CD4-positive, alpha-beta memory T cell (primary cell): ENCODE measurements around the gene UBASH3B. TPM values are rescaled to one million over a fixed set of nuclear protein-coding genes. Genes with fewer than 3 reads are reported as not detected.

Source experiments
- CTCF ChIA-PET: fragments of 350-600 bp; sonication (Branson Sonifier 250); formaldehyde crosslinking; loops from one replicate; lab custom pipeline; 2021; ENCODE audit warnings: inconsistent platforms; ENCODE audit not compliant: partially characterized antibody; lab: Charles Lee
- POLR2A ChIA-PET: fragments of 350-600 bp; sonication (Branson Sonifier 250); formaldehyde crosslinking; loops from one replicate; lab custom pipeline; 2021; ENCODE audit not compliant: partially characterized antibody; lab: Charles Lee
- DNase-seq, 5 donors: peaks; one replicate each; pipeline versions ENCODE4 v3.0.0 to v3.0.0-alpha.2; 2020 to 2022; ENCODE audit warnings: mixed read lengths in 1 of 5
- H3K27ac ChIP-seq: one replicate; pipeline ENCODE4 v1.7.0; 2013; ENCODE audit warnings: low read depth, low read length
- H3K27me3 ChIP-seq: 2 replicates; pipeline ENCODE4 v1.7.0; 2013; ENCODE audit warnings: mild to moderate bottlenecking, low read length, moderate library complexity; ENCODE audit not compliant: insufficient read depth
- H3K36me3 ChIP-seq: 2 replicates; pipeline ENCODE4 v1.7.0; 2013; ENCODE audit warnings: mild to moderate bottlenecking, low read length, moderate library complexity; ENCODE audit not compliant: insufficient read depth
- H3K4me1 ChIP-seq: 2 replicates; pipeline ENCODE4 v1.7.0; 2013; ENCODE audit warnings: mild to moderate bottlenecking, low read length, moderate library complexity; ENCODE audit not compliant: insufficient read depth
- H3K4me3 ChIP-seq, 2 donors: one replicate each; pipeline ENCODE4 v1.7.0; 2013; ENCODE audit warnings: low read length in 2 of 2, mild to moderate bottlenecking in 1 of 2
- H3K9me3 ChIP-seq, 2 donors: one replicate each; pipeline ENCODE4 v1.7.0; 2013; ENCODE audit warnings: low read length in 2 of 2, control low read depth in 1 of 2; ENCODE audit not compliant: control insufficient read depth in 1 of 2
- H3K27ac Mint-ChIP-seq, 7 donors: one replicate each; pipeline ENCODE4 v1.8.0; 2020 to 2021; ENCODE audit warnings: mixed read lengths in 7 of 7, mild to moderate bottlenecking in 6 of 7, inconsistent platforms in 3 of 7, moderate library complexity in 3 of 7
- H3K27me3 Mint-ChIP-seq, 2 donors: one replicate each; pipeline ENCODE4 v1.8.0; 2020 to 2021; ENCODE audit warnings: mixed read lengths in 2 of 2
- H3K36me3 Mint-ChIP-seq, 2 donors: one replicate each; pipeline ENCODE4 v1.8.0; 2020 to 2021; ENCODE audit warnings: mixed read lengths in 2 of 2, inconsistent platforms in 1 of 2, mild to moderate bottlenecking in 1 of 2
- H3K4me1 Mint-ChIP-seq, 4 donors: one replicate each; pipeline ENCODE4 v1.8.0; 2020 to 2021; ENCODE audit warnings: mixed read lengths in 4 of 4, mild to moderate bottlenecking in 1 of 4
- H3K4me3 Mint-ChIP-seq, 8 donors: one replicate each; pipeline ENCODE4 v1.8.0; 2020 to 2021; ENCODE audit warnings: mixed read lengths in 8 of 8, mild to moderate bottlenecking in 7 of 8, moderate library complexity in 6 of 8, inconsistent platforms in 3 of 8
- H3K9me3 Mint-ChIP-seq, 8 donors: one replicate each; pipeline ENCODE4 v1.8.0; 2020 to 2021; ENCODE audit warnings: mixed read lengths in 8 of 8, mild to moderate bottlenecking in 5 of 8, inconsistent platforms in 3 of 8, moderate library complexity in 1 of 8
- intact Hi-C: fragments of 100-400 bp; cut with micrococcal nuclease; formaldehyde crosslinking; loops from one replicate; pipeline ENCODE4 v1.15.1; 2023
- polyA plus RNA-seq, 2 donors: library from polyadenylated mRNA; unstranded; fragments of 300-500 nt; fragmentation: Illumina TruSeq; gene quantifications; one replicate each; pipeline ENCODE4 v1.2.3, GENCODE V29; 2021
- total RNA-seq, 2 experiments: library from RNA; stranded (reverse); gene quantifications; one replicate each; pipeline ENCODE4 v1.2.3, GENCODE V29; 2021

The UBASH3B gene
- total and polyA plus RNA-seq, 4 experiments from 2014 or later = 6.7 to 30.9 (median 20.2) TPM

DNA sequence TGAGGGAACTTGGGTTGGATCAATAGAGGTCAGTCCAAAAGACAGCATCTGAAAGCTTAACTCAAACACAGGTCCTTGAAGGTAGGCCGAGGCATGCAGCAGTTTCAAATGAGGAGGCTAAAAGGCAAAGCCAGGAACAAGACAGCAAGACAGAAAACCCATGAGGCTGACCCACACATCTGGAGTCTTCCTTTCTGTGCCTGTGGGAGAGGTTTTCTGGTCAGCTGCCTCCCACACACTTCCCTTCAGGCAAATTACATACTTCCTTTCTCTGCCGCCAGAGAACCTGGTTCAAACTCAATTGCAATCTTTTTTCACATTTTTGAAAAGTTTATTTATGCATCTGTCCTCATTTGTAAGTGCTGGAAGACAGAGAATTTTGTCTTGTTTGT lies 153.0 kb downstream of the UBASH3B start:
- no peaks in the 10 kb centered on the region for H3K27me3 Mint-ChIP-seq
- H3K9me3 Mint-ChIP-seq = no peaks in the 10 kb centered on the region
- peaks cover 9% of the 10 kb centered on the region for H3K4me1 ChIP-seq
- H3K27ac ChIP-seq = no peak overlapping the region
- H3K9me3 ChIP-seq = no peaks in the 10 kb centered on the region
- peak overlapping the region in 6 of 7 donors; percentile 17 to 73 (median 46) for H3K27ac Mint-ChIP-seq
- CTCF ChIA-PET = interaction anchor here (0.8 to 3.3 kb wide), 8 partner anchors 9 to 55 kb away, joined by 3 to 15 read pairs (median 4); no protein-coding TSS in a partner anchor
- peaks cover 10% of the 10 kb centered on the region for H3K36me3 ChIP-seq
- no peak for DNase-seq
- POLR2A ChIA-PET = interaction anchor here (0.7 kb wide), 1 partner anchor 65 kb away, joined by 3 read pairs; no protein-coding TSS in a partner anchor
- no peaks in the 10 kb centered on the region for H3K27me3 ChIP-seq
- intact Hi-C loops = no loop called here
- H3K36me3 Mint-ChIP-seq = peaks cover 45 to 63% of the 10 kb centered on the region in 2 donors
- no peak overlapping the region for H3K4me3 ChIP-seq
- peaks cover 15 to 23% (median 19%) of the 10 kb centered on the region in 4 donors for H3K4me1 Mint-ChIP-seq
- H3K4me3 Mint-ChIP-seq = no peak overlapping the region

- POLR2A ChIA-PET = no interaction called here
- no peak overlapping the region for H3K4me3 ChIP-seq
- H3K36me3 ChIP-seq = no peaks in the 10 kb centered on the region
- no peaks in the 10 kb centered on the region for H3K27me3 Mint-ChIP-seq
- H3K4me1 ChIP-seq = peaks cover 9% of the 10 kb centered on the region
- no peak overlapping the region for H3K27ac ChIP-seq
- no peak for DNase-seq
- CTCF ChIA-PET = interaction anchor here (1.8 to 3.3 kb wide), 2 partner anchors 13 to 43 kb away, joined by 6 to 15 read pairs; no protein-coding TSS in a partner anchor
- H3K4me3 Mint-ChIP-seq = no peak overlapping the region
- H3K27me3 ChIP-seq = no peaks in the 10 kb centered on the region
- H3K9me3 Mint-ChIP-seq = no peaks in the 10 kb centered on the region
- no peak overlapping the region for H3K27ac Mint-ChIP-seq
- peaks cover 33 to 52% of the 10 kb centered on the region in 2 donors for H3K36me3 Mint-ChIP-seq
- no peaks in the 10 kb centered on the region for H3K9me3 ChIP-seq
- intact Hi-C loops = loop anchor here (5.0 kb wide), 1 partner anchor 42 kb away; no protein-coding TSS in a partner anchor
- H3K4me1 Mint-ChIP-seq = peaks cover 15 to 23% (median 19%) of the 10 kb centered on the region in 4 donors
Observed at GRCh38 chr11:122809866-122810265, 154.3 kb downstream of the UBASH3B start.

DNA sequence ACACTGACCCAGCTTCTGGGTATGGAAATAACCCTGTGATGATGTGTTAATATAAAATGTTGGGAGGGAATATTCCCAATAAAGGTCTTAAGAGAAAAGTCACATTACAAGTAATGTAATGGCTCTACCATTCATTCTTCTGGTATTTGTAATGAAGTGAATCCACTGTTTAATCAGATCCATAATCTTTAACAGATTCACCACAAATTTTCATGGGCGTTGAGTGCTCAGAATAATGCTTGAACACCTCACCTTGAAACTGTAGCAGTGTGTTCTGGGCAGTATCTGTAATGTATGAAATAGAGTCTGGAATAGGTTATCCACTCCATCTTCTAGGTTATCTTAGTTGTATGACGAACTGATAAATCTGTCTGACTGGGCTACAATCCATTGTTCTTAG lies 156.2 kb downstream of the UBASH3B start:
- intact Hi-C loops = loop anchor here (5.0 kb wide), 1 partner anchor 41 kb away; no protein-coding TSS in a partner anchor
- Histone ChIP-seq H3K27ac (no peak overlapping the region), H3K27me3 (no peaks in the 10 kb centered on the region), H3K9me3 (no peaks in the 10 kb centered on the region), H3K4me1 (peaks cover 9% of the 10 kb centered on the region), H3K4me3 (no peak overlapping the region), H3K36me3 (no peaks in the 10 kb centered on the region)
- Mint-ChIP-seq H3K27me3 (no peaks in the 10 kb centered on the region), H3K9me3 (peaks cover 0 to under 1% (median 0%) of the 10 kb centered on the region in 8 donors), H3K4me1 (peaks cover 15 to 23% (median 19%) of the 10 kb centered on the region in 4 donors), H3K4me3 (no peak overlapping the region), H3K36me3 (peaks cover 30 to 40% of the 10 kb centered on the region in 2 donors), H3K27ac (peak overlapping the region in 2 of 7 donors; percentile 4 to 27)
- DNase-seq = no peak
- ChIA-PET POLR2A (interaction anchor here (1.2 kb wide), 1 partner anchor 42 kb away, joined by 3 read pairs; no protein-coding TSS in a partner anchor), CTCF (no interaction called here)

DNA sequence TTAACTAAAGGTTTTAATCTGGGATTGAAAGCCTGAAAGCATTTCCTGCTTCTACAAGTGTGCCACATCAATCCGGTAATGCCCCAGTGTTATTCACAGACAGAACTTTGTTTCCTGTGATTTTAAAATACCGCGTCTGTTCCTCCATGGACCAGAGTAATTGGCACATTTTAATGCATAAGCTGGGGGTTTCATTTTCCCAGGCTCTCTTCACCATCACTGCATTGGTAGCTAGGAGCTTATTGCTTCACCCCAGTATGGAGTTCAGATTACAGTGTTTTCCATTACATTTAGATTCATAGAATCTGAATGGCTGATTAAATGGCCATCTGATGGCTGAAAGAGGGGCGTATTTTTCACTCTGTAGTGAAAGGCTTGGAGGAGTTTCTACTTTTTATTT lies 157.1 kb downstream of the UBASH3B start:
- Histone ChIP-seq H3K9me3 (no peaks in the 10 kb centered on the region), H3K4me1 (peaks cover 9% of the 10 kb centered on the region), H3K36me3 (no peaks in the 10 kb centered on the region), H3K4me3 (no peak overlapping the region), H3K27me3 (no peaks in the 10 kb centered on the region), H3K27ac (no peak overlapping the region)
- no peaks in the 10 kb centered on the region for H3K27me3 Mint-ChIP-seq
- H3K36me3 Mint-ChIP-seq = peaks cover 24 to 38% of the 10 kb centered on the region in 2 donors
- POLR2A ChIA-PET = interaction anchor here (1.2 kb wide), 1 partner anchor 41 kb away, joined by 3 read pairs; no protein-coding TSS in a partner anchor
- CTCF ChIA-PET = interaction anchor here (1.7 to 4.4 kb wide), 2 partner anchors 31 to 40 kb away, joined by 3 to 52 read pairs; no protein-coding TSS in a partner anchor
- H3K4me1 Mint-ChIP-seq = peaks cover 15 to 23% (median 19%) of the 10 kb centered on the region in 4 donors
- intact Hi-C loops = loop anchor here (5.0 kb wide), 1 partner anchor 40 kb away; no protein-coding TSS in a partner anchor
- peaks cover 0 to 4% (median 0%) of the 10 kb centered on the region in 8 donors for H3K9me3 Mint-ChIP-seq
- DNase-seq = no peak
- no peak overlapping the region for H3K27ac Mint-ChIP-seq
- H3K4me3 Mint-ChIP-seq = no peak overlapping the region

DNA sequence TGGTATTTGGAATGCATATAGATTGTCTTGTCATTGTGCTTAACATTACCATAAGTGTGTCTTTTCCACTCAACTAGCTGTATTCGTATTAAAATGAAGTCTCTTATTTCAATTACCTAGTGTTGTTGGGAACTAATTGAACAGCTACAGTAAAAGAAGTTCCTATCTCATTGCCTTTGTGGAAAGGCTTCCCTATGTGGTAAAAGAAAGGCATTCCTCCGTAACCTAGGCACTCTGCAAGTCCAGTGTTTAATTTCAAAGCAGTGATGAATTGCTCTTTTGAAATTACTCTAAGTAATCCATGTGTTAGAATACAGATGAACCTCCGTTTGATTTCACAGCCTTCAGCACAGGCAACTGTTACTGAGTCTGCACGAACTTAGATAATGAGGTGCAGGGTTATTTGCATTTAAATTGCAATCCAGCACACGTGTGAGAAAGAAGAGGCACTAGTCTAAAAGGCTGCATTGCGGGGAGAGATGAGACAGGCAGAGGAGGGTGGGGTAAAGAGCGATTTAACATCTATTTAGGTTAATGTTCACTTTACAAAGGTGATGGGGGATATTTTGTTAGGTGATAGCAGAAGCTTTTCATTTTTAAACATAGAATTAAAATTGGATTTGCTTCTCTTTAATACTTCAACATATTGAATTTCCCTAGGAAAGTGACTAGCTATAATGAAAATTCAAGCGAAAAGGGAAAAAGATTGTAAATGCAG lies 157.8 kb downstream of the UBASH3B start:
- Histone ChIP-seq H3K27ac (no peak overlapping the region), H3K4me1 (peaks cover 7% of the 10 kb centered on the region), H3K9me3 (no peaks in the 10 kb centered on the region), H3K36me3 (no peaks in the 10 kb centered on the region), H3K4me3 (no peak overlapping the region), H3K27me3 (no peaks in the 10 kb centered on the region)
- intact Hi-C loops = loop anchor here (5.0 kb wide), 1 partner anchor 39 kb away; no protein-coding TSS in a partner anchor
- Mint-ChIP-seq H3K36me3 (peaks cover 19 to 34% of the 10 kb centered on the region in 2 donors), H3K27ac (no peak overlapping the region), H3K4me3 (no peak overlapping the region), H3K4me1 (peaks cover 10 to 16% (median 14%) of the 10 kb centered on the region in 4 donors), H3K9me3 (peaks cover 0 to 4% (median 2%) of the 10 kb centered on the region in 8 donors), H3K27me3 (no peaks in the 10 kb centered on the region)
- ChIA-PET CTCF (interaction anchor here (1.7 to 4.4 kb wide), 2 partner anchors 30 to 39 kb away, joined by 3 to 52 read pairs; no protein-coding TSS in a partner anchor), POLR2A (interaction anchor here (1.2 kb wide), 1 partner anchor 41 kb away, joined by 3 read pairs; no protein-coding TSS in a partner anchor)
- DNase-seq = no peak

- no peak overlapping the region for H3K4me3 Mint-ChIP-seq
- CTCF ChIA-PET = interaction anchor here (1.7 to 4.4 kb wide), 2 partner anchors 29 to 39 kb away, joined by 3 to 52 read pairs; no protein-coding TSS in a partner anchor
- H3K27ac Mint-ChIP-seq = no peak overlapping the region
- peaks cover 3% of the 10 kb centered on the region for H3K4me1 ChIP-seq
- H3K9me3 ChIP-seq = no peaks in the 10 kb centered on the region
- H3K36me3 ChIP-seq = no peaks in the 10 kb centered on the region
- H3K9me3 Mint-ChIP-seq = peaks cover 0 to 9% (median 7%) of the 10 kb centered on the region in 8 donors
- H3K27me3 ChIP-seq = no peaks in the 10 kb centered on the region
- POLR2A ChIA-PET = no interaction called here
- no peak overlapping the region for H3K4me3 ChIP-seq
- H3K4me1 Mint-ChIP-seq = peaks cover 7 to 12% (median 9%) of the 10 kb centered on the region in 4 donors
- DNase-seq = no peak
- intact Hi-C loops = loop anchor here (5.0 kb wide), 1 partner anchor 38 kb away; no protein-coding TSS in a partner anchor
- no peak overlapping the region for H3K27ac ChIP-seq
- H3K36me3 Mint-ChIP-seq = peaks cover 19 to 32% of the 10 kb centered on the region in 2 donors
- H3K27me3 Mint-ChIP-seq = no peaks in the 10 kb centered on the region
Observed at GRCh38 chr11:122813894-122814270, 158.4 kb downstream of the UBASH3B start.
